ENCODE results near the gene CDK6. TPM values are rescaled to one million over a fixed set of nuclear protein-coding genes. Genes with fewer than 3 reads are reported as not detected.

Gene CDK6
- polyA plus RNA-seq, 2 of the 4 experiments (the other 2 are of a cell fraction), result 13.6 to 25.9 TPM

DNA sequence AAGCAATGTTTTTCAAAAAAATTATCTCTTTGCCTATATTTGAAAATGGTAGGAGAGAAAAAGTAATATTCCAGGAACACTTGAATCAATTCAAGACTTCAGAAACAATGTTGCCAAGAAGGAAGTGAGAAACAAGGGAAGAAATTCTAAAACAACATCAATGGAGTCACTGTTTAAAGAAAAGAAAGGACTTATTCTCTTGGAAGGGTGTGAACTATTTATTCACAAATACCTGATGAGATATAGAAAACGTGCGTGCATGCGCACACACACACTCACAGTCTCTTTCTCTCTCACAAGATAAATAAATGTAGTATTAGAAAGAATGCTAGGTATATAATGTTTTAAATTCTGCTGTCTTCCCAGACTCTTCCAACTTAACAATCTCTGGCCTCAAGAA is 128.9 kb downstream of the CDK6 start:
- H3K9me3 ChIP-seq, result 0 out of 3 replicates have a peak, but pooled peaks cover 5% of the 10 kb centered on the region
- H3K4me2 ChIP-seq, result no peak overlapping the region
- H3K4me3 ChIP-seq, result no peak overlapping the region
- H3K27ac ChIP-seq, result no peak overlapping the region
- POLR2A ChIA-PET, result no interaction called here
- no peak for TF ChIP-seq POLR2A (IDR thresholded peaks at IDR 0.05; ENCODE audit: low read length)
- no peak for TF ChIP-seq NFE2L2 (conservative IDR thresholded peaks at IDR 0.05; ENCODE audit: low read length)
- no peak for TF ChIP-seq REST (IDR thresholded peaks at IDR 0.05)
- TF ChIP-seq GATA3 (IDR thresholded peaks at IDR 0.05; ENCODE audit: borderline replicate concordance), result no peak
- TF ChIP-seq NPAS2 (CRISPR knock-in tag; IDR thresholded peaks at IDR 0.05; ENCODE audit: borderline replicate concordance), result no peak
- TF ChIP-seq CBX2 (IDR thresholded peaks at IDR 0.05; ENCODE audit: borderline replicate concordance, low read depth), result no peak
- TF ChIP-seq CHD2 (IDR thresholded peaks at IDR 0.05; ENCODE audit: low read length, partially characterized antibody), result no peak
- ATAC-seq (no peak), DNase-seq (ENCODE audit: low read depth in 1 of 2, low spot score in 1 of 2) (no peak), FAIRE-seq (no peak)
- H3K4me1 ChIP-seq, result peaks cover 15% of the 10 kb centered on the region; the same call in 2 of the 3 replicates
- CTCF ChIA-PET, result no interaction called here
- WGBS (ENCODE audit: missing lambda C conversion rate), result 85% methylated on average over 3 of the region's 3 CpGs

DNA sequence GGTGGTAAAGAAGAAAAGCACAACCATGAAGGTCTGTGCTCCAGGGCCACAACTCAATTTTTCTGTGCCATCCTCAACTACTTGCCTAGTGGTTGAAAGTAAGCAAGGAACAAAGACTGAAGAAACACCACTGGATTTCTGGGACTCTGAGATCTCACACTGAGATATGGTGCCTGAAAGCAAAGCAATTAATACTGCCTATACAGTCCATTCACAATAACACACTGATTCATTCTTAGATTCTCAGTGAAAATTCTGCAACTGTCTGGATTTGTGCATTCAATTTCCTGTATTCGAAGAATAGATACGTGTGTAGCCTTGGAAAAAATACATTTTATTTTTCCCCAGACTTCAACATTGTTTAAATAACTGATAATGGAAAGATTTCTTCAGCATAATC is 129.8 kb downstream of the CDK6 start:
- Histone ChIP-seq H3K4me2 (no peak overlapping the region), H3K27ac (no peak overlapping the region), H3K4me3 (no peak overlapping the region), H3K9me3 (0 out of 3 replicates have a peak, but pooled peaks cover 5% of the 10 kb centered on the region), H3K4me1 (peaks cover 15% of the 10 kb centered on the region; the same call in 2 of the 3 replicates)
- WGBS (ENCODE audit: missing lambda C conversion rate), result 95% methylated on average over 2 of the region's 2 CpGs
- no peak for FAIRE-seq
- DNase-seq (ENCODE audit: low read depth in 1 of 2, low spot score in 1 of 2), result no peak
- ATAC-seq, result no peak
- ChIA-PET CTCF (interaction anchor here (0.6 kb wide), 1 partner anchor 43 kb away, joined by 3 read pairs; no protein-coding TSS in a partner anchor), POLR2A (no interaction called here)
- no peak for TF ChIP-seq REST (IDR thresholded peaks at IDR 0.05)
- TF ChIP-seq ZNF302 (CRISPR knock-in tag; IDR thresholded peaks at IDR 0.05), result no peak
- TF ChIP-seq HEYL (CRISPR knock-in tag; IDR thresholded peaks at IDR 0.05), result no peak
- no peak for TF ChIP-seq NR3C1 (IDR thresholded peaks at IDR 0.05)
- no peak for TF ChIP-seq HOXA7 (CRISPR knock-in tag; IDR thresholded peaks at IDR 0.05)
- TF ChIP-seq BHLHE40 (IDR thresholded peaks at IDR 0.05; ENCODE audit: low read depth, low read length), result no peak
- TF ChIP-seq JUNB (IDR thresholded peaks at IDR 0.05), result no peak
- TF ChIP-seq POLR2AphosphoS2 (conservative IDR thresholded peaks at IDR 0.05; ENCODE audit: low read length), result no peak
- TF ChIP-seq ZFP36 (IDR thresholded peaks at IDR 0.05; ENCODE audit: borderline replicate concordance, partially characterized antibody), result no peak
- TF ChIP-seq, protein P1, sequence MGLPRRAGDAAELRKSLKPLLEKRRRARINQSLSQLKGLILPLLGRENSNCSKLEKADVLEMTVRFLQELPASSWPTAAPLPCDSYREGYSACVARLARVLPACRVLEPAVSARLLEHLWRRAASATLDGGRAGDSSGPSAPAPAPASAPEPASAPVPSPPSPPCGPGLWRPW (IDR thresholded peaks at IDR 0.05), result no peak
- TF ChIP-seq TP53 (CRISPR knock-in tag; IDR thresholded peaks at IDR 0.05), result no peak
- no peak for TF ChIP-seq PHF8 (IDR thresholded peaks at IDR 0.05; ENCODE audit: borderline replicate concordance, low read depth)
- no peak for TF ChIP-seq HOXB5 (CRISPR knock-in tag; IDR thresholded peaks at IDR 0.05)
- no peak for TF ChIP-seq RAD21 (conservative IDR thresholded peaks at IDR 0.05 in 1 of 2, IDR thresholded peaks at IDR 0.05 in 1 of 2)
- no peak for TF ChIP-seq CHD2 (IDR thresholded peaks at IDR 0.05; ENCODE audit: low read length, partially characterized antibody)

All from A549 (cell line).